SU-DHL-6 (cell line): ENCODE measurements around the gene PDE9A.

Experiments used
- H2AFZ ChIP-seq: fragments of 200-600 bp; sonication (generic); 2 replicates; pipeline ENCODE4 v1.6.1; 2014; ENCODE audit warnings: low read depth, mild to moderate bottlenecking, moderate library complexity, mixed read lengths, antibody characterized with exemption, low read length; ENCODE audit not compliant: severe bottlenecking
- H3F3A ChIP-seq: fragments of 200-600 bp; shearing (Covaris generic); 2 replicates; pipeline ENCODE4 v1.6.0; 2016; ENCODE audit warnings: antibody characterized with exemption, mild to moderate bottlenecking; ENCODE audit not compliant: insufficient read depth
- H3K27ac ChIP-seq: fragments of 200-600 bp; sonication (generic); 2 replicates; pipeline ENCODE4 v1.5.1; 2016; ENCODE audit warnings: low read depth, mild to moderate bottlenecking, low read length, moderate library complexity, mixed read lengths
- H3K27me3 ChIP-seq: fragments of 200-600 bp; sonication (generic), shearing (Covaris generic); 2 replicates; pipeline ENCODE4 v1.6.0; 2014; ENCODE audit warnings: mild to moderate bottlenecking, low read length
- H3K36me3 ChIP-seq: fragments of 200-600 bp; sonication (generic); 2 replicates; pipeline ENCODE4 v1.6.1; 2014; ENCODE audit warnings: mild to moderate bottlenecking, low read length, mixed read lengths
- H3K4me2 ChIP-seq: fragments of 300-600, 200-600 bp; shearing (Covaris generic), sonication (generic); 2 replicates; pipeline ENCODE4 v1.6.0; 2014; ENCODE audit warnings: low read length, low read depth, mild to moderate bottlenecking; ENCODE audit not compliant: poor library complexity, severe bottlenecking
- H3K4me3 ChIP-seq: fragments of 200-600 bp; sonication (generic); 2 replicates; pipeline ENCODE4 v1.5.1; 2014; ENCODE audit warnings: antibody characterized with exemption, low read length, mild to moderate bottlenecking, mixed read lengths; ENCODE audit not compliant: insufficient read depth, poor library complexity, severe bottlenecking
- H3K79me2 ChIP-seq: fragments of 200-600 bp; sonication (generic); 2 replicates; pipeline ENCODE4 v1.6.1; 2014; ENCODE audit warnings: mild to moderate bottlenecking, low read length, moderate library complexity; ENCODE audit not compliant: insufficient read depth
- H3K9ac ChIP-seq: fragments of 200-600 bp; sonication (generic); 2 replicates; pipeline ENCODE4 v1.7.0; 2014; ENCODE audit warnings: mild to moderate bottlenecking, low read length
- H3K9me2 ChIP-seq: fragments of 200-600 bp; sonication (generic); replicated peaks from 2 replicates; pipeline ENCODE4 v1.6.1; 2014; ENCODE audit warnings: low read length; ENCODE audit not compliant: insufficient read depth
- H3K9me3 ChIP-seq: fragments of 200-600 bp; sonication (generic); 2 replicates; pipeline ENCODE4 v1.6.1; 2014; ENCODE audit warnings: low read length, mixed read lengths; ENCODE audit not compliant: insufficient read depth
- H4K20me1 ChIP-seq: fragments of 200-600 bp; sonication (generic); 2 replicates; pipeline ENCODE4 v1.6.1; 2014; ENCODE audit warnings: low read depth, mild to moderate bottlenecking, antibody characterized with exemption, low read length, moderate library complexity, mixed read lengths
- CTCF ChIP-seq: fragments of 200-600 bp; sonication (generic); IDR thresholded peaks from one replicate; pipeline ENCODE4 v1.5.1; 2017; ENCODE audit warnings: antibody characterized with exemption, mild to moderate bottlenecking, low read length, moderate library complexity; ENCODE audit not compliant: insufficient read depth, poor library complexity, severe bottlenecking
- EZH2phosphoT487 ChIP-seq: fragments of 200-600 bp; sonication (generic), shearing (Covaris generic); conservative IDR thresholded peaks from 2 replicates; pipeline ENCODE4 v1.6.1; 2018; ENCODE audit warnings: mild to moderate bottlenecking, antibody characterized with exemption, low read length, moderate library complexity, mixed read lengths

Gene PDE9A

GRCh38 chr21:42704861-42705260 lies 51.4 kb downstream of the PDE9A start:
- TF ChIP-seq EZH2phosphoT487 (no peak), CTCF (no peak)
- Histone ChIP-seq H3K79me2 (no peaks in the 10 kb centered on the region), H3K9ac (no peak overlapping the region), H3K9me3 (no peaks in the 10 kb centered on the region), H2AFZ (no peak overlapping the region), H4K20me1 (no peaks in the 10 kb centered on the region), H3K4me3 (no peak overlapping the region), H3K27me3 (no peaks in the 10 kb centered on the region), H3F3A (no peaks in the 10 kb centered on the region), H3K27ac (no peak overlapping the region), H3K36me3 (no peaks in the 10 kb centered on the region), H3K4me2 (no peak overlapping the region), H3K9me2 (no peaks in the 10 kb centered on the region)

- H3K4me2 ChIP-seq: no peak overlapping the region
- no peak overlapping the region for H2AFZ ChIP-seq
- H3K9me2 ChIP-seq: no peaks in the 10 kb centered on the region
- H3K4me3 ChIP-seq: no peak overlapping the region
- H3F3A ChIP-seq: no peaks in the 10 kb centered on the region
- no peak overlapping the region for H3K27ac ChIP-seq
- H3K36me3 ChIP-seq: no peaks in the 10 kb centered on the region
- H3K27me3 ChIP-seq: no peaks in the 10 kb centered on the region
- TF ChIP-seq CTCF (no peak), EZH2phosphoT487 (no peak)
- no peak overlapping the region for H3K9ac ChIP-seq
- no peaks in the 10 kb centered on the region for H4K20me1 ChIP-seq
- H3K79me2 ChIP-seq: no peaks in the 10 kb centered on the region
- H3K9me3 ChIP-seq: no peaks in the 10 kb centered on the region
Observed at GRCh38 chr21:42705346-42705745, 51.9 kb downstream of the PDE9A start.

GRCh38 chr21:42705746-42706374 lies 52.4 kb downstream of the PDE9A start:
- no peaks in the 10 kb centered on the region for H4K20me1 ChIP-seq
- H3K4me2 ChIP-seq: no peak overlapping the region
- no peak overlapping the region for H3K4me3 ChIP-seq
- H3F3A ChIP-seq: no peaks in the 10 kb centered on the region
- H3K27ac ChIP-seq: no peak overlapping the region
- no peak overlapping the region for H2AFZ ChIP-seq
- H3K9me2 ChIP-seq: no peaks in the 10 kb centered on the region
- no peaks in the 10 kb centered on the region for H3K27me3 ChIP-seq
- H3K9ac ChIP-seq: no peak overlapping the region
- no peaks in the 10 kb centered on the region for H3K9me3 ChIP-seq
- no peaks in the 10 kb centered on the region for H3K36me3 ChIP-seq
- H3K79me2 ChIP-seq: no peaks in the 10 kb centered on the region
- no peak for TF ChIP-seq EZH2phosphoT487
- no peak for TF ChIP-seq CTCF
